Stimulated activated naive CD8-positive, alpha-beta T cell treated with anti-CD3 and anti-CD28 coated beads, Interleukin-15, Interleukin-2, amounts not matched to agents 100 ng/mL and 50 ng/mL, for 24 hours (primary cell): Measurements from ENCODE around the gene SHCBP1L.
"Not testable (repeated sequence)": the region's sequence is repeated elsewhere in the genome, so short reads cannot be mapped to it uniquely, and the experiment has no call there.

Source experiments
- H3K27ac Mint-ChIP-seq: one replicate; pipeline ENCODE4 v1.8.0; 2021; ENCODE audit warnings: mild to moderate bottlenecking, mixed read lengths
- H3K27me3 Mint-ChIP-seq: one replicate; pipeline ENCODE4 v1.8.0; 2021; ENCODE audit warnings: mixed read lengths
- H3K36me3 Mint-ChIP-seq: one replicate; pipeline ENCODE4 v1.8.0; 2021; ENCODE audit warnings: low read depth, mixed read lengths
- H3K4me1 Mint-ChIP-seq: one replicate; pipeline ENCODE4 v1.8.0; 2021; ENCODE audit warnings: low read depth, mixed read lengths
- H3K4me3 Mint-ChIP-seq: one replicate; pipeline ENCODE4 v1.8.0; 2021; ENCODE audit warnings: mild to moderate bottlenecking, mixed read lengths
- H3K9me3 Mint-ChIP-seq: one replicate; pipeline ENCODE4 v1.8.0; 2021; ENCODE audit warnings: mixed read lengths

SHCBP1L gene

DNA sequence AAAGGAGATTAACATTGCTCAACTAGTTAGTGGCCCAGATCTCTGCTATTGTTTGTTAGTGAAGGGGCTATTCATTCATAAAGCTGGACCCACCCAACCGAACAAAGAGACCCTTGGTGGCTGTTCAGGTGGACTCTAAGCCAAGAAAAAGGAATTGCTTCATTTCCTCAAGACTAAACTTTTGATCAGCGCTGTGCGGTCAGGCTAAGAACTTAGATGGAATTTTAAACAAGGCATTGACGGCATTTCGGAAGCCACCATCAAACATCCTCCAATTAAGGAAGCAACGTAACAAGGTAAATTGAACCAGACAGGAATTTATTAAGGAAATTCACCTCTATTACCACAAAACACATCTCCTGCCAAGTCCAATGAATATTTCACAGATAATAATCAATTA is 19.9 kb upstream of the SHCBP1L start:
- H3K27me3 Mint-ChIP-seq, result peaks cover 17% of the 10 kb centered on the region
- no peak overlapping the region for H3K4me3 Mint-ChIP-seq
- H3K27ac Mint-ChIP-seq, result no peak overlapping the region
- H3K4me1 Mint-ChIP-seq, result no peaks in the 10 kb centered on the region
- H3K36me3 Mint-ChIP-seq, result no peaks in the 10 kb centered on the region
- no peaks in the 10 kb centered on the region for H3K9me3 Mint-ChIP-seq

GRCh38 chr1:182972231-182972630 is 19.3 kb upstream of the SHCBP1L start:
- Mint-ChIP-seq H3K36me3 (no peaks in the 10 kb centered on the region), H3K4me1 (no peaks in the 10 kb centered on the region), H3K9me3 (no peaks in the 10 kb centered on the region), H3K27ac (no peak overlapping the region), H3K27me3 (peaks cover 17% of the 10 kb centered on the region), H3K4me3 (no peak overlapping the region)

DNA sequence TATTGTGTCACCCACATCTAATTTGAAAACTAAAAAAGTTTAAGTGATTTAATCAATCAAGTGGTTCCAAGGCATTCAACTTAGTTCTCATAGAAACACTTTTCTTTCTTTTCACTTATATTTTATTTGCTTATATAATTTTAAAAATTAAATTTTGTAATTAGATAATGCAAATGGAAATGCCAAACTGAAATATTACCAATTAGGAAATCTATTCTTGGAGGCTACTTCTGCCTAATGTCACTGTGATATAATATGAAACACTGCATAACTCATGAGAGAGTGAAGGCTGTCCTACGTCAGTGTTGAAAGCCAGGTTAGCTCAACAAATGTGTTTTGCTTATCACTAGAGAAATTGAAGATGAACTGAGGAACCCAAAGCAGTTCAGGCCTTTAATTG is 18.3 kb upstream of the SHCBP1L start:
- Mint-ChIP-seq H3K27me3 (peaks cover 17% of the 10 kb centered on the region), H3K36me3 (no peaks in the 10 kb centered on the region), H3K4me1 (no peaks in the 10 kb centered on the region), H3K9me3 (no peaks in the 10 kb centered on the region), H3K4me3 (no peak overlapping the region), H3K27ac (no peak overlapping the region)

- Mint-ChIP-seq H3K36me3 (no peaks in the 10 kb centered on the region), H3K4me3 (no peak overlapping the region), H3K27me3 (peaks cover 11% of the 10 kb centered on the region), H3K9me3 (no peaks in the 10 kb centered on the region), H3K4me1 (no peaks in the 10 kb centered on the region), H3K27ac (no peak overlapping the region)
Measured at GRCh38 chr1:182968836-182969734, 16.1 kb upstream of the SHCBP1L start.

- Mint-ChIP-seq H3K27me3 (peaks cover 10% of the 10 kb centered on the region), H3K4me3 (no peak overlapping the region), H3K36me3 (no peaks in the 10 kb centered on the region), H3K4me1 (no peaks in the 10 kb centered on the region), H3K27ac (no peak overlapping the region), H3K9me3 (no peaks in the 10 kb centered on the region)
Measured at GRCh38 chr1:182968151-182968741, 15.3 kb upstream of the SHCBP1L start.

GRCh38 chr1:182965861-182966260 is 12.9 kb upstream of the SHCBP1L start:
- H3K4me3 Mint-ChIP-seq, result no peak overlapping the region
- H3K27me3 Mint-ChIP-seq, result peaks cover 4% of the 10 kb centered on the region
- H3K9me3 Mint-ChIP-seq, result no peaks in the 10 kb centered on the region
- H3K36me3 Mint-ChIP-seq, result no peaks in the 10 kb centered on the region
- H3K27ac Mint-ChIP-seq, result no peak overlapping the region
- no peaks in the 10 kb centered on the region for H3K4me1 Mint-ChIP-seq

- Mint-ChIP-seq H3K27ac (no peak overlapping the region), H3K9me3 (no peaks in the 10 kb centered on the region), H3K27me3 (peaks cover 4% of the 10 kb centered on the region), H3K36me3 (no peaks in the 10 kb centered on the region), H3K4me1 (no peaks in the 10 kb centered on the region), H3K4me3 (no peak overlapping the region)
Measured at GRCh38 chr1:182965096-182965495, 12.1 kb upstream of the SHCBP1L start.

GRCh38 chr1:182962554-182963115 is 9.7 kb upstream of the SHCBP1L start:
- Mint-ChIP-seq H3K9me3 (no peaks in the 10 kb centered on the region), H3K27me3 (peaks cover 4% of the 10 kb centered on the region), H3K4me1 (no peaks in the 10 kb centered on the region), H3K27ac (no peak overlapping the region), H3K36me3 (no peaks in the 10 kb centered on the region), H3K4me3 (no peak overlapping the region)

- Mint-ChIP-seq H3K27ac (no peak overlapping the region), H3K9me3 (no peaks in the 10 kb centered on the region), H3K27me3 (peaks cover 9% of the 10 kb centered on the region), H3K4me1 (no peaks in the 10 kb centered on the region), H3K4me3 (no peak overlapping the region), H3K36me3 (no peaks in the 10 kb centered on the region)
Measured at GRCh38 chr1:182960046-182960445, 7.1 kb upstream of the SHCBP1L start.

DNA sequence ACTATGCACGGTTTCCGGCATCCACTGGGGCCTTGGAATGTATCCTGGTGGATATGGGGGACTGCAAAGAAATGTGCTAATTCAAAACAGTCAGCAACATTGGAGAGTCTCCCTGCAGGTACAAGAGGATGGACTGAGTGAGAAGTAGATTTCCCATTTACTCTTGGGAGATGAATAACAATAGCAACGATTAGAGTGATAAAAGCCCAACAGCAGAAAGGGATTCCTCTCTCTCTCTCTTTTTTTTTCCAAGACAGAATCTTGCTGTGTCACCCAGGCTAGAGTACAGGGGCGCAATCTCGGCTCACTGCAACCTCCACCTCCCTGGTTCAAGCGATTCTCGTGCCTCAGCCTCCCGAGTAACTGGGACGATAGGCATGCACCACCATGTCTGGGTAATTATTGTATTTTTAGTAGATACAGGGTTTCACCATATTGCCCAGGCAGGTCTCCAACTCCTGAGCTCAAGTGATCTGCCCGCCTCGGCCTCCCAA is 5.0 kb upstream of the SHCBP1L start:
- Mint-ChIP-seq H3K4me3 (no peak overlapping the region), H3K27me3 (peaks cover 16% of the 10 kb centered on the region), H3K9me3 (no peaks in the 10 kb centered on the region), H3K27ac (no peak overlapping the region), H3K36me3 (no peaks in the 10 kb centered on the region), H3K4me1 (no peaks in the 10 kb centered on the region)

GRCh38 chr1:182956708-182957365 is 3.9 kb upstream of the SHCBP1L start:
- Mint-ChIP-seq H3K36me3 (no peaks in the 10 kb centered on the region), H3K9me3 (no peaks in the 10 kb centered on the region), H3K27ac (no peak overlapping the region), H3K4me3 (no peak overlapping the region), H3K4me1 (no peaks in the 10 kb centered on the region), H3K27me3 (peaks cover 19% of the 10 kb centered on the region)

DNA sequence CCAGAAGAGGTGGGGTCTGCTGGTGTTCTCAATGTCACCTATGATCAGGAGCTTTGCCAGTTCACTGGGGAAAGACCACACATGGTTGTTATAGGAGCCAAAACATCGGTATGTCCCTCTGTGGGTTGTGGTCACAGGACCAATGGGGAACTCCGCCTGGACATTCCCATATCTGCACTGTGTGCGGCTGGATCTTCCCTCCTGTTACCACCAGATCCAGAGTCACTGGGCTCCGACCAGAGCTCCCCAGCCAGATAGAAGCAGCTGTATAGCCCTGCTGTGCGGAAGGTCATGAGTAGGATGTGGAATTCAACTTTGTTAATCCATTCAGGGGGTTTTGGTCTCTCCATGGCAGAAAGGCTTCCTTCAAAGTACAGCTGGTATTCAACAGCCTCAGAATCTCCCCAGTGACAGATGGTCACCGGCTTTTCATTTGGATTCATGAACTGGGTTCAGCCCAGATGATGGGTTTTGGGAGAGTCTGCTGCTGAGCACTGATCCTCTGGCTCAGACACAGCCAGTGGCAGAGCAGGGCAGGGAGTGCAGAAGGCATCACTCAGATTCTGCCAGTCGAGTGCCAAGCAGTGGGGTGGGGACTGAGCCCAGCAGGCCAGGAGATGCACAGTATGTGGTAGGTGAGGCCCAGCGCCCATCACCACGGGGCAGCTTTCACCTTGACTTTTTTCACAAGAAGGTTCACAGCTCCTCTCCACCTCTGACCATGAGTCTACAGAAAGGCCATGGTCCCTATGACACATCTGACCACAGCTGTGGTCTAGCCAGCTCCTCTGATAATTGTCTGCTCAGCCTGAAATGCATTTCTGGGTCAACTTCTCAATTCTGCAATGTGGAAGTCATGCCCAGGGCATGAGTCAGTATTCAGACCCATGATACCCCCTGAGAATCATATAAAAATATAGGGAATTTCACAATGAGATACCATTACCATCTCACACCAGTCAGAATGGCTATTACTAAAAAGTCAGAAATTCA is 2.9 kb upstream of the SHCBP1L start:
- H3K27ac Mint-ChIP-seq, result no peak overlapping the region

DNA sequence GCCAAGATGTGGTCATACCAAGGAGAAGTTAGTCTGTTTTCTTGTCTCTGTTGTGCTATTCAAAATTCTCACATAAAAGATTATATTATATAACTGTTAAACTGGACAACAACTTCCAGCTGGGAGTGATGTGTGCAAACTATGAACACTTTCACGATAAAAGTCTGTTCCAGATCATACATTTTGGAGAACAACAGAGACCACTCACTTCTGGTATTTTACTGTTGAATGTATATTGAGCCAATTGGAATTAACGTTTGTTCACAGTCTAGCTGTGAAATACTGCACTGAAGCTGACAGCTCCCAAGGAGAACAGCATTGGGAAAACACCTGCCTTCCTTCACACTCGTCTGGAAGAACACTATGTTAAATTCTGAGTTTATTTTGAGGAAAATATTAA is 860 bp upstream of the SHCBP1L start:
- no peaks in the 10 kb centered on the region for H3K36me3 Mint-ChIP-seq
- H3K27ac Mint-ChIP-seq, result no peak overlapping the region
- H3K4me3 Mint-ChIP-seq, result no peak overlapping the region
- peaks cover 27% of the 10 kb centered on the region for H3K27me3 Mint-ChIP-seq
- H3K4me1 Mint-ChIP-seq, result no peaks in the 10 kb centered on the region
- H3K9me3 Mint-ChIP-seq, result no peaks in the 10 kb centered on the region

More for the DNA sequence above, 2.9 kb upstream of the SHCBP1L start:
- Mint-ChIP-seq H3K4me3 (no peak overlapping the region), H3K4me1 (no peaks in the 10 kb centered on the region), H3K36me3 (no peaks in the 10 kb centered on the region), H3K27me3 (peaks cover 26% of the 10 kb centered on the region), H3K9me3 (no peaks in the 10 kb centered on the region)

DNA sequence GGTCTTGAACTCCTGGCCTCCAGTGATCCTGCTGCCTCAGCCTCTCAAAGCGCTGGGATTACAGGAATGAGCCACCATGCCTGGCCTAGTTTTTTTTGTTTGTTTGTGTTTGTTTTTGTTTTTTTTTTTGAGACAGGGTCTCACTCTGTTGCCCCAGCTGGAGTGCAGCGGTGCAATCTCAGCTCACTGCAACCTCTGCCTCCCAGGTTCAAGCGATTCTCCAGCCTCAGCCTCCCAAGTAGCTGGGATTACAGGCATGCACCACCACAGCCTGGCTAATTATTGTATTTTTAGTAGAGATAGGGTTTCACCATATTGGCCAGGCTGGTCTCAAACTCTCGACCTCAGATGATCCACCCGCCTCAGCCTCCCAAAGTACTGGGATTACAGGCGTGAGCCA is 9.6 kb downstream of the SHCBP1L start:
- H3K27me3 Mint-ChIP-seq, result peaks cover 48% of the 10 kb centered on the region
- H3K27ac Mint-ChIP-seq, H3K4me1 Mint-ChIP-seq, H3K4me3 Mint-ChIP-seq, H3K36me3 Mint-ChIP-seq, H3K9me3 Mint-ChIP-seq: not testable (repeated sequence)
